SK-N-SH (cell line): Measurements from ENCODE around the gene FAM227B. TPM values are rescaled to one million over a fixed set of nuclear protein-coding genes. Genes with fewer than 3 reads are reported as not detected.

Experiments
- CTCF ChIA-PET: fragments of 300-600, 350-600 bp; formaldehyde crosslinking; extraction: SDS; loops from one replicate; lab custom pipeline; 2021; lab: Yijun Ruan, JAX
- POLR2A ChIA-PET: fragments of 350-600 bp; sonication (Branson Sonifier 250); formaldehyde crosslinking; extraction: SDS; loops from one replicate; lab custom pipeline; 2020; ENCODE audit warnings: antibody characterized with exemption, inconsistent platforms; lab: Yijun Ruan, JAX
- DNase-seq: peaks from one replicate; pipeline ENCODE4 v3.0.0; 2012
- H2AFZ ChIP-seq: fragments of 200-600 bp; sonication (generic); 2 replicates; pipeline ENCODE4 v1.8.1; 2016; ENCODE audit warnings: antibody characterized with exemption, mild to moderate bottlenecking, low read depth
- H3F3A ChIP-seq: fragments of 200-600 bp; sonication (generic); replicated peaks from 2 replicates; pipeline ENCODE3; 2016; ENCODE audit warnings: antibody characterized with exemption, mild to moderate bottlenecking; ENCODE audit not compliant: insufficient read depth
- H3K27ac ChIP-seq, 2 experiments: fragments of 200-500 bp in 1 of 2; fragments of 200-600 bp in 1 of 2; sonication (Bioruptor generic) in 1 of 2; sonication (generic), shearing (Covaris generic) in 1 of 2; 2 replicates each; pipeline versions ENCODE4 v1.5.1 to v1.6.1; 2014 to 2016; ENCODE audit warnings: low read depth in 2 of 2, inconsistent platforms in 1 of 2, low read length in 1 of 2, mild to moderate bottlenecking in 1 of 2, mixed read lengths in 1 of 2
- H3K27me3 ChIP-seq: fragments of 200-600 bp; sonication (generic), shearing (Covaris generic); 2 replicates; pipeline ENCODE4 v1.6.1; 2016; ENCODE audit warnings: mixed run types; ENCODE audit not compliant: insufficient read depth
- H3K36me3 ChIP-seq, 2 experiments: fragments of 200-500 bp in 1 of 2; fragments of 200-600 bp in 1 of 2; sonication (Bioruptor generic) in 1 of 2; sonication (generic) in 1 of 2; replicated peaks in 1 of 2; 2 replicates each; pipeline versions ENCODE3 to v1.5.1; 2014 to 2016; ENCODE audit warnings: low read length in 1 of 2, mild to moderate bottlenecking in 1 of 2; ENCODE audit not compliant: insufficient read depth in 2 of 2, control insufficient read depth in 1 of 2
- H3K4me1 ChIP-seq, 2 experiments: fragments of 200-500 bp in 1 of 2; fragments of 200-600 bp in 1 of 2; sonication (Bioruptor generic) in 1 of 2; sonication (generic), shearing (Covaris generic) in 1 of 2; 2 replicates each; pipeline versions ENCODE4 v1.5.1 to v1.6.1; 2014 to 2016; ENCODE audit warnings: low read depth in 1 of 2, low read length in 1 of 2, mixed run types in 1 of 2; ENCODE audit not compliant: insufficient read depth in 2 of 2, control insufficient read depth in 1 of 2
- H3K4me2 ChIP-seq: fragments of 200-600 bp; sonication (generic), shearing (Covaris generic); 2 replicates; pipeline ENCODE4 v1.6.1; 2017; ENCODE audit warnings: mixed run types
- H3K4me3 ChIP-seq, 2 experiments: fragments of 200-500 bp in 1 of 2; fragments of 200-600 bp in 1 of 2; sonication (Bioruptor generic) in 1 of 2; sonication (generic), shearing (Covaris generic) in 1 of 2; 2 replicates each; pipeline versions ENCODE4 v1.5.1 to v1.8.1; 2014 to 2016; ENCODE audit warnings: low read depth in 2 of 2, inconsistent platforms in 1 of 2, low read length in 1 of 2, mild to moderate bottlenecking in 1 of 2, mixed read lengths in 1 of 2, moderate library complexity in 1 of 2
- H3K79me2 ChIP-seq: fragments of 200-600 bp; sonication (generic); 2 replicates; pipeline ENCODE4 v1.8.1; 2017; ENCODE audit warnings: mild to moderate bottlenecking; ENCODE audit not compliant: insufficient read depth
- H3K9ac ChIP-seq: fragments of 200-600 bp; sonication (generic); 2 replicates; pipeline ENCODE4 v1.6.1; 2017; ENCODE audit warnings: mixed run types
- H3K9me2 ChIP-seq: fragments of 200-600 bp; sonication (generic); 2 replicates; pipeline ENCODE4 v1.6.1; 2017; ENCODE audit warnings: mixed run types
- H3K9me3 ChIP-seq: fragments of 200-600 bp; sonication (generic); 2 replicates; pipeline ENCODE4 v1.6.1; 2017; ENCODE audit warnings: mixed run types, mild to moderate bottlenecking, moderate library complexity
- H4K20me1 ChIP-seq: fragments of 200-600 bp; sonication (generic); 2 replicates; pipeline ENCODE4 v1.6.1; 2017; ENCODE audit warnings: mild to moderate bottlenecking, mixed run types; ENCODE audit not compliant: insufficient read depth
- CTCF ChIP-seq: fragments of 200-600 bp; sonication (generic); IDR thresholded peaks from 2 replicates; pipeline ENCODE4 v1.6.1; 2017; ENCODE audit warnings: antibody characterized with exemption, mild to moderate bottlenecking, moderate library complexity
- EP300 ChIP-seq, 2 experiments: IDR thresholded peaks; 2 replicates each; pipeline versions ENCODE4 v1.4.0 to v1.6.1; 2012; ENCODE audit warnings: borderline replicate concordance in 1 of 2, low read depth in 1 of 2, low read length in 1 of 2
- FOSL2 ChIP-seq: IDR thresholded peaks from 2 replicates; pipeline ENCODE4 v1.4.0; 2012; ENCODE audit warnings: low read depth, mild to moderate bottlenecking, moderate library complexity, borderline replicate concordance
- FOXM1 ChIP-seq: IDR thresholded peaks from 2 replicates; pipeline ENCODE4 v1.4.0; 2012; ENCODE audit warnings: low read depth, mild to moderate bottlenecking
- JUND ChIP-seq: IDR thresholded peaks from 2 replicates; pipeline ENCODE4 v1.4.0; 2012
- MEF2A ChIP-seq: IDR thresholded peaks from 2 replicates; pipeline ENCODE4 v1.4.0; 2012; ENCODE audit warnings: low read depth, borderline replicate concordance
- MXI1 ChIP-seq: IDR thresholded peaks from 2 replicates; pipeline ENCODE4 v1.6.1; 2012; ENCODE audit warnings: mild to moderate bottlenecking, low read depth, low read length, improper control_type of control experiment
- NRF1 ChIP-seq: IDR thresholded peaks from 2 replicates; pipeline ENCODE4 v1.6.1; 2012; ENCODE audit warnings: low read depth, mild to moderate bottlenecking, low read length
- POLR2AphosphoS5 ChIP-seq: IDR thresholded peaks from 2 replicates; pipeline ENCODE4 v1.6.1; 2012; ENCODE audit warnings: low read depth, low read length
- RCOR1 ChIP-seq: fragments of 150-350 bp; IDR thresholded peaks from 2 replicates; pipeline ENCODE4 v1.6.1; 2017; ENCODE audit warnings: antibody characterized with exemption, low read length
- SIN3A ChIP-seq: IDR thresholded peaks from 2 replicates; pipeline ENCODE4 v1.6.1; 2012; ENCODE audit warnings: low read depth, mild to moderate bottlenecking, low read length, moderate library complexity, borderline replicate concordance
- SMC3 ChIP-seq: IDR thresholded peaks from 2 replicates; pipeline ENCODE4 v1.6.1; 2012; ENCODE audit warnings: low read depth, low read length, improper control_type of control experiment
- TAF1 ChIP-seq: IDR thresholded peaks from 2 replicates; pipeline ENCODE4 v1.6.1; 2012; ENCODE audit warnings: low read depth, mild to moderate bottlenecking, low read length, moderate library complexity, borderline replicate concordance
- YY1 ChIP-seq: IDR thresholded peaks from 2 replicates; pipeline ENCODE4 v1.4.0; 2012; ENCODE audit warnings: low read depth, mild to moderate bottlenecking
- ZBTB33 ChIP-seq: IDR thresholded peaks from 2 replicates; pipeline ENCODE4 v1.4.0; 2012; ENCODE audit warnings: low read depth, borderline replicate concordance
- WGBS: methylation state at CpG from one replicate; pipeline ENCODE4 v1.1.6; 2017; ENCODE audit warnings: low lambda C conversion rate; 5-methylcytosine and 5-hydroxymethylcytosine counted together
- polyA plus RNA-seq, 3 experiments: library from polyadenylated mRNA; depleted of rRNA; stranded (reverse); fragments of >200 nt; gene quantifications; 2 replicates each; pipeline ENCODE4 v1.2.3, GENCODE V29; 2012
- TF ChIP-seq, protein P1 (sequence below): IDR thresholded peaks from 2 replicates; pipeline ENCODE4 v1.4.0; 2012; ENCODE audit warnings: low read depth, borderline replicate concordance
- TF ChIP-seq, protein P2 (sequence below): IDR thresholded peaks from 2 replicates; pipeline ENCODE4 v1.6.1; 2012; ENCODE audit warnings: mild to moderate bottlenecking, low read depth, low read length, moderate library complexity

The FAM227B gene
- polyA plus RNA-seq, 1 of the 3 experiments (the other 2 are of a cell fraction): 4.4 TPM

GRCh38 chr15:49452595-49452994, 168.0 kb downstream of the FAM227B start:
- Histone ChIP-seq H3K79me2 (no peaks in the 10 kb centered on the region), H4K20me1 (no peaks in the 10 kb centered on the region), H3K9me2 (no peaks in the 10 kb centered on the region), H3K36me3 (no peaks in the 10 kb centered on the region), H3K27me3 (no peaks in the 10 kb centered on the region), H3K9me3 (no peaks in the 10 kb centered on the region), H3K4me1 (no peaks in the 10 kb centered on the region; a peak in 1 of 4 replicates), H3K4me2 (no peak overlapping the region), H3F3A (no peaks in the 10 kb centered on the region), H3K9ac (no peak overlapping the region), H3K27ac (no peak overlapping the region), H2AFZ (no peak overlapping the region), H3K4me3 (no peak overlapping the region)
- DNase-seq: no peak
- ChIA-PET POLR2A (no interaction called here), CTCF (interaction anchor here (1.3 to 3.6 kb wide), 2 partner anchors 9 to 216 kb away, joined by 4 to 11 read pairs; no protein-coding TSS in a partner anchor)
- 71% methylated on average over 1 of the region's 1 CpG for WGBS
- TF ChIP-seq JUND: no peak

GRCh38 chr15:49441816-49442215, 178.8 kb downstream of the FAM227B start:
- Histone ChIP-seq H3K9me3 (no peaks in the 10 kb centered on the region), H3K4me3 (no peak overlapping the region), H3K36me3 (no peaks in the 10 kb centered on the region), H3K27me3 (no peaks in the 10 kb centered on the region), H4K20me1 (no peaks in the 10 kb centered on the region), H3F3A (no peaks in the 10 kb centered on the region), H2AFZ (no peak overlapping the region), H3K9ac (no peak overlapping the region), H3K27ac (no peak overlapping the region), H3K79me2 (no peaks in the 10 kb centered on the region), H3K4me2 (no peak overlapping the region), H3K4me1 (no peaks in the 10 kb centered on the region), H3K9me2 (no peaks in the 10 kb centered on the region)
- ChIA-PET POLR2A (no interaction called here), CTCF (interaction anchor here (1.4 kb wide), 1 partner anchor 8 kb away, joined by 3 read pairs; no protein-coding TSS in a partner anchor)
- 82% methylated on average over 1 of the region's 1 CpG for WGBS
- TF ChIP-seq FOXM1: no peak
- TF ChIP-seq, protein P1, sequence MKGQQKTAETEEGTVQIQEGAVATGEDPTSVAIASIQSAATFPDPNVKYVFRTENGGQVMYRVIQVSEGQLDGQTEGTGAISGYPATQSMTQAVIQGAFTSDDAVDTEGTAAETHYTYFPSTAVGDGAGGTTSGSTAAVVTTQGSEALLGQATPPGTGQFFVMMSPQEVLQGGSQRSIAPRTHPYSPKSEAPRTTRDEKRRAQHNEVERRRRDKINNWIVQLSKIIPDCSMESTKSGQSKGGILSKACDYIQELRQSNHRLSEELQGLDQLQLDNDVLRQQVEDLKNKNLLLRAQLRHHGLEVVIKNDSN: no peak
- TF ChIP-seq EP300 (IDR thresholded peaks at IDR 0.05; ENCODE audit: borderline replicate concordance in 1 of 2, low read depth in 1 of 2, low read length in 1 of 2): no peak
- TF ChIP-seq MXI1: no peak
- TF ChIP-seq SIN3A: no peak
- TF ChIP-seq POLR2AphosphoS5: no peak
- no peak for TF ChIP-seq ZBTB33
- TF ChIP-seq, protein P2, sequence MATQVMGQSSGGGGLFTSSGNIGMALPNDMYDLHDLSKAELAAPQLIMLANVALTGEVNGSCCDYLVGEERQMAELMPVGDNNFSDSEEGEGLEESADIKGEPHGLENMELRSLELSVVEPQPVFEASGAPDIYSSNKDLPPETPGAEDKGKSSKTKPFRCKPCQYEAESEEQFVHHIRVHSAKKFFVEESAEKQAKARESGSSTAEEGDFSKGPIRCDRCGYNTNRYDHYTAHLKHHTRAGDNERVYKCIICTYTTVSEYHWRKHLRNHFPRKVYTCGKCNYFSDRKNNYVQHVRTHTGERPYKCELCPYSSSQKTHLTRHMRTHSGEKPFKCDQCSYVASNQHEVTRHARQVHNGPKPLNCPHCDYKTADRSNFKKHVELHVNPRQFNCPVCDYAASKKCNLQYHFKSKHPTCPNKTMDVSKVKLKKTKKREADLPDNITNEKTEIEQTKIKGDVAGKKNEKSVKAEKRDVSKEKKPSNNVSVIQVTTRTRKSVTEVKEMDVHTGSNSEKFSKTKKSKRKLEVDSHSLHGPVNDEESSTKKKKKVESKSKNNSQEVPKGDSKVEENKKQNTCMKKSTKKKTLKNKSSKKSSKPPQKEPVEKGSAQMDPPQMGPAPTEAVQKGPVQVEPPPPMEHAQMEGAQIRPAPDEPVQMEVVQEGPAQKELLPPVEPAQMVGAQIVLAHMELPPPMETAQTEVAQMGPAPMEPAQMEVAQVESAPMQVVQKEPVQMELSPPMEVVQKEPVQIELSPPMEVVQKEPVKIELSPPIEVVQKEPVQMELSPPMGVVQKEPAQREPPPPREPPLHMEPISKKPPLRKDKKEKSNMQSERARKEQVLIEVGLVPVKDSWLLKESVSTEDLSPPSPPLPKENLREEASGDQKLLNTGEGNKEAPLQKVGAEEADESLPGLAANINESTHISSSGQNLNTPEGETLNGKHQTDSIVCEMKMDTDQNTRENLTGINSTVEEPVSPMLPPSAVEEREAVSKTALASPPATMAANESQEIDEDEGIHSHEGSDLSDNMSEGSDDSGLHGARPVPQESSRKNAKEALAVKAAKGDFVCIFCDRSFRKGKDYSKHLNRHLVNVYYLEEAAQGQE: no peak
- no peak for TF ChIP-seq CTCF
- TF ChIP-seq FOSL2: no peak
- no peak for TF ChIP-seq NRF1
- no peak for TF ChIP-seq RCOR1
- TF ChIP-seq SMC3: no peak
- no peak for TF ChIP-seq YY1
- TF ChIP-seq MEF2A: no peak
- TF ChIP-seq TAF1: no peak
- no peak for DNase-seq
